GM19328 (cell line): Measurements from ENCODE around the gene SPIRE2.
"Not testable (repeated sequence)": the region's sequence is repeated elsewhere in the genome, so short reads cannot be mapped to it uniquely, and the experiment has no call there.

Source experiments
- ATAC-seq: cut with Tn5 transposase; IDR thresholded peaks from one replicate; pipeline ENCODE4 v1.9.1; 2021; ENCODE audit warnings: mild to moderate bottlenecking, moderate library complexity; ENCODE audit not compliant: unreplicated experiment

The SPIRE2 gene

GRCh38 chr16:89912143-89912542 is 83.9 kb downstream of the SPIRE2 start:
- ATAC-seq = no peak

DNA sequence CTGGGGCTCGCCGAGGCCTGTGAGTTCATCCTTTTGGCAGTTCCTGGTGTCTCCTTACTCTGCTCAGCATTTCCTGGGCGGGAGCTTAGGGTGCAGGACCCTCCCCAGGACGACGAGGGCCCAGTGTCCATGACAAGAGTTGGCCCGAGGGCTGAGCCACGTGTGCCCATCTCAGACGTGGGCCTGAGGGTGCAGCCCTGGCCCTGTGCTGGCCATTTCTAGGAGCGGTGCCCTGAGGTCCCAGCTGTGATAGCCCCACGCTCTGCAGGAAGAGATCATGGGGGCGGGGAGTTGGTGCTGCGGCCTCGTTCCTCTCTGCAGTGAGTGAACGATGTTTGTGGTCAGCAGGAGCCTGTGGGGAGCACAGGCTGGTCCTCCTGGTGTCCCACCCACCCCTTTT is 84.4 kb downstream of the SPIRE2 start:
- no peak for ATAC-seq

DNA sequence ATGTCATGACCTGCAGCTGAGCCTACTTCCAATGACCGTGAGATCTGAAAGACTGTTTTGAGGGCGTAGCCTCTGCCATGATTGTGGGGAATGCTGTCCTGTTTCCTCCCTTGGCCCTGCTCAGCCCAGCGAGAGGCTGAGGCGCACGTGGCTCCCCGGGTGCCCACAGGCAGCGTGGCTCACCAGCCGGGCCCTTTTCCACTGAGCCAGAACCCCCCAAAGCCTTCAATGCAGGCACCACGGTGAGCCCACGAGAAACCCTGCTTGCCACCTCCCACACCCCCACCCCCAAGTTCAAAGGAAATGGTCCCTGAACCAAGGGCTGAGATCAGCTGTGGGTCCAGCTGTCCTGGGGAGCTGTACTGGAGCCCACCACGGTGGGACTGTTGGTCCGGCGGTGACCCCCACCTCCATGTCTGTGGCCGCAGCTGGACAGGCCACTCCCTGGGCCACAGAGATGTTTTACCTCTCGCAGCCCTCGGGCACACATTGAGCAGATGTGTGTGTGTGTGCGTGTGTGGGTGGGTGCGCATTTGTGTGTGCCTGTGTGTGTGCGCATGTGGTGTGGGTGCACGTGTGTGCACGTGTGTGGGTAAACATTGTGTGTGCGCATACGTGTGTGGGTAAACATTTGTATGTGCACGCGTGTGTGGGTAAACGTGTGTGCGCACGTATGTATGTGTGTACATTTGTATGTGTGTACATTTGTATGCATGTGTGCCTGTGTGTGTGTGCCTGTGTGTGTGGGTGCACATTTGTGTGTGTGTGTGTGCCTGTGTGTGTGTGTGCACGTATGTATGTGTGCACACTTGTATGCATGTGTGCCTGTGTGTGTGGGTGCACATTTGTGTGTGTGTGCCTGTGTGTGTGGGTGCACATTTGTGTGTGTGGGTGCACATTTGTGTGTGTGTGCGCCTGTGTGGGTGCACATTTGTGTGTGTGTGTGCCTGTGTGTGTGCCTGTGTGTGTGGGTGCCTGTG is 85.4 kb downstream of the SPIRE2 start:
- no peak for ATAC-seq

GRCh38 chr16:89914642-89915285 is 86.5 kb downstream of the SPIRE2 start:
- ATAC-seq = not testable (repeated sequence)

GRCh38 chr16:89915303-89916232 is 87.3 kb downstream of the SPIRE2 start:
- ATAC-seq = no peak

DNA sequence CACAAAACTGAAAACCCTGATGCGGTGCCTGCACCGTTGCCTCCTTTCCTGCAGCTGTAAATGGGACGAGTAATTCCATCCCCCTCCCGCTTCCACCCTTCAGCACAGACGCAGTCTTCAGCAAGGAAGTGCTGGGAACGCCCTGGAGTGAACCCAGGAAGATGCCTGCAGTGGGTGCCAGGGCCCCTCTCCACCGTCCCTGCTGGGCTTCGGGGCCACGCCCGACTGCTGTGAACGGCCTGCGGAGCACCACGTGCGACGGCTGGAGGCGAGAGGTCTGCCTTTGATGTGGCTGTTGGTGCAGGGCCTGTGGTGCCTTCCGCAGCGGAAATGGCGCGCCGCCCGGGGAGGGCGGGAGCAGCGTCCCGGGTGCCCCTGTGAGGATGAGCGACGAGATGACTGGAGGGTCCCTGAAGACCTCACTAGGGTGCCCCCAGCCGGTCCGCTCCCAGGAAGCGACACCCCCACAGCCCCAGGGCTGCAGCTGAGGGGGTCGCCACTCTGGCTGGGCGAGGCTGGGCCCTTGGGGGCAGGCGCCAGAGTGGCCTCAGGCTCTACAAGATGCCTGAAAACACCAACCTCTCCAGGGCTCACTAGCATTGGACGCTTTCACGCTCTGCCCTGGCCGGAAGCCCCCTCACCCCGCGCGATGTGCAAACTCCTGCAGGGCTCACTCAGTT is 89.6 kb downstream of the SPIRE2 start:
- ATAC-seq = no peak

GRCh38 chr16:89918453-89919347 is 90.4 kb downstream of the SPIRE2 start, which contains the start of gene MC1R:
TSS of gene MC1R (plus strand) at chr16:89918862. CDS start at chr16:89919259, 397 bp downstream.
- no peak for ATAC-seq

GRCh38 chr16:89919535-89920406 is 91.5 kb downstream of the SPIRE2 start:
- ATAC-seq = no peak

DNA sequence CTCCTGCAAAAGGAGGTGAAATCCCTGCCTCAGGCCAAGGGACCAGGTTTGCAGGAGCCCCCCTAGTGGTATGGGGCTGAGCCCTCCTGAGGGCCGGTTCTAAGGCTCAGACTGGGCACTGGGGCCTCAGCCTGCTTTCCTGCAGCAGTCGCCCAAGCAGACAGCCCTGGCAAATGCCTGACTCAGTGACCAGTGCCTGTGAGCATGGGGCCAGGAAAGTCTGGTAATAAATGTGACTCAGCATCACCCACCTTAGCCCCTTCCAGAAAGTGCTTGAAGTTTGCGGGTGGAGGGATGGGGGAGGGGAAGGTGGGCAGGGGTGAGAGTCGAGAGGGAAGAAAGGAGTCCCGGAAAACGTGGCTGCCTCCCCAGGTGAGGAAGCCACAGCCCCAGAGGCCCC is 92.4 kb downstream of the SPIRE2 start:
- no peak for ATAC-seq
